SU-DHL-6 (cell line): ENCODE measurements around the gene GLRA3.

ENCODE experiments used
- H2AFZ ChIP-seq: fragments of 200-600 bp; sonication (generic); 2 replicates; pipeline ENCODE4 v1.6.1; 2014; ENCODE audit warnings: low read depth, mild to moderate bottlenecking, moderate library complexity, mixed read lengths, antibody characterized with exemption, low read length; ENCODE audit not compliant: severe bottlenecking
- H3F3A ChIP-seq: fragments of 200-600 bp; shearing (Covaris generic); 2 replicates; pipeline ENCODE4 v1.6.0; 2016; ENCODE audit warnings: antibody characterized with exemption, mild to moderate bottlenecking; ENCODE audit not compliant: insufficient read depth
- H3K27ac ChIP-seq: fragments of 200-600 bp; sonication (generic); 2 replicates; pipeline ENCODE4 v1.5.1; 2016; ENCODE audit warnings: low read depth, mild to moderate bottlenecking, low read length, moderate library complexity, mixed read lengths
- H3K27me3 ChIP-seq: fragments of 200-600 bp; sonication (generic), shearing (Covaris generic); 2 replicates; pipeline ENCODE4 v1.6.0; 2014; ENCODE audit warnings: mild to moderate bottlenecking, low read length
- H3K36me3 ChIP-seq: fragments of 200-600 bp; sonication (generic); 2 replicates; pipeline ENCODE4 v1.6.1; 2014; ENCODE audit warnings: mild to moderate bottlenecking, low read length, mixed read lengths
- H3K4me2 ChIP-seq: fragments of 300-600, 200-600 bp; shearing (Covaris generic), sonication (generic); 2 replicates; pipeline ENCODE4 v1.6.0; 2014; ENCODE audit warnings: low read length, low read depth, mild to moderate bottlenecking; ENCODE audit not compliant: poor library complexity, severe bottlenecking
- H3K4me3 ChIP-seq: fragments of 200-600 bp; sonication (generic); 2 replicates; pipeline ENCODE4 v1.5.1; 2014; ENCODE audit warnings: antibody characterized with exemption, low read length, mild to moderate bottlenecking, mixed read lengths; ENCODE audit not compliant: insufficient read depth, poor library complexity, severe bottlenecking
- H3K79me2 ChIP-seq: fragments of 200-600 bp; sonication (generic); 2 replicates; pipeline ENCODE4 v1.6.1; 2014; ENCODE audit warnings: mild to moderate bottlenecking, low read length, moderate library complexity; ENCODE audit not compliant: insufficient read depth
- H3K9ac ChIP-seq: fragments of 200-600 bp; sonication (generic); 2 replicates; pipeline ENCODE4 v1.7.0; 2014; ENCODE audit warnings: mild to moderate bottlenecking, low read length
- H3K9me2 ChIP-seq: fragments of 200-600 bp; sonication (generic); replicated peaks from 2 replicates; pipeline ENCODE4 v1.6.1; 2014; ENCODE audit warnings: low read length; ENCODE audit not compliant: insufficient read depth
- H3K9me3 ChIP-seq: fragments of 200-600 bp; sonication (generic); 2 replicates; pipeline ENCODE4 v1.6.1; 2014; ENCODE audit warnings: low read length, mixed read lengths; ENCODE audit not compliant: insufficient read depth
- H4K20me1 ChIP-seq: fragments of 200-600 bp; sonication (generic); 2 replicates; pipeline ENCODE4 v1.6.1; 2014; ENCODE audit warnings: low read depth, mild to moderate bottlenecking, antibody characterized with exemption, low read length, moderate library complexity, mixed read lengths
- CTCF ChIP-seq: fragments of 200-600 bp; sonication (generic); IDR thresholded peaks from one replicate; pipeline ENCODE4 v1.5.1; 2017; ENCODE audit warnings: antibody characterized with exemption, mild to moderate bottlenecking, low read length, moderate library complexity; ENCODE audit not compliant: insufficient read depth, poor library complexity, severe bottlenecking
- EZH2phosphoT487 ChIP-seq: fragments of 200-600 bp; sonication (generic), shearing (Covaris generic); conservative IDR thresholded peaks from 2 replicates; pipeline ENCODE4 v1.6.1; 2018; ENCODE audit warnings: mild to moderate bottlenecking, antibody characterized with exemption, low read length, moderate library complexity, mixed read lengths

GLRA3 gene

GRCh38 chr4:174657472-174657871 lies 171.6 kb downstream of the GLRA3 start:
- H2AFZ ChIP-seq, result no peak overlapping the region
- no peak overlapping the region for H3K27ac ChIP-seq
- H3K4me2 ChIP-seq, result no peak overlapping the region
- no peaks in the 10 kb centered on the region for H4K20me1 ChIP-seq
- no peaks in the 10 kb centered on the region for H3K9me2 ChIP-seq
- TF ChIP-seq CTCF (no peak), EZH2phosphoT487 (no peak)
- no peaks in the 10 kb centered on the region for H3K36me3 ChIP-seq
- H3K27me3 ChIP-seq, result no peaks in the 10 kb centered on the region
- no peaks in the 10 kb centered on the region for H3K9me3 ChIP-seq
- H3K9ac ChIP-seq, result no peak overlapping the region
- no peaks in the 10 kb centered on the region for H3F3A ChIP-seq
- no peaks in the 10 kb centered on the region for H3K79me2 ChIP-seq
- H3K4me3 ChIP-seq, result no peak overlapping the region

GRCh38 chr4:174654634-174655033 lies 174.4 kb downstream of the GLRA3 start:
- H3K36me3 ChIP-seq, result no peaks in the 10 kb centered on the region

GRCh38 chr4:174650711-174651355 lies 178.2 kb downstream of the GLRA3 start:
- H3K27me3 ChIP-seq, result no peaks in the 10 kb centered on the region
- H4K20me1 ChIP-seq, result no peaks in the 10 kb centered on the region
- H2AFZ ChIP-seq, result no peak overlapping the region

More at GRCh38 chr4:174654634-174655033, 174.4 kb downstream of the GLRA3 start:
- Histone ChIP-seq H2AFZ (no peak overlapping the region), H3F3A (no peaks in the 10 kb centered on the region), H3K4me3 (no peak overlapping the region), H3K27ac (no peak overlapping the region), H4K20me1 (no peaks in the 10 kb centered on the region), H3K27me3 (no peaks in the 10 kb centered on the region), H3K4me2 (no peak overlapping the region), H3K9me3 (no peaks in the 10 kb centered on the region), H3K9me2 (no peaks in the 10 kb centered on the region), H3K9ac (no peak overlapping the region), H3K79me2 (no peaks in the 10 kb centered on the region)
- TF ChIP-seq EZH2phosphoT487 (no peak), CTCF (no peak)

More at GRCh38 chr4:174650711-174651355, 178.2 kb downstream of the GLRA3 start:
- TF ChIP-seq EZH2phosphoT487, result no peak
- no peak for TF ChIP-seq CTCF
- Histone ChIP-seq H3K79me2 (no peaks in the 10 kb centered on the region), H3K9ac (no peak overlapping the region), H3K27ac (no peak overlapping the region), H3F3A (no peaks in the 10 kb centered on the region), H3K9me3 (no peaks in the 10 kb centered on the region), H3K4me2 (no peak overlapping the region), H3K36me3 (no peaks in the 10 kb centered on the region), H3K4me3 (no peak overlapping the region), H3K9me2 (no peaks in the 10 kb centered on the region)
